Stimulated activated CD8-positive, alpha-beta memory T cell treated with anti-CD3 and anti-CD28 coated beads, Interleukin-7, amount 100 ng/mL, for 24 hours (primary cell): ENCODE data around the gene EPB41L4A.

Experiments
- DNase-seq: peaks from one replicate; pipeline ENCODE4 v3.0.0-alpha.2; 2020; ENCODE audit warnings: low read depth

The EPB41L4A gene

DNA sequence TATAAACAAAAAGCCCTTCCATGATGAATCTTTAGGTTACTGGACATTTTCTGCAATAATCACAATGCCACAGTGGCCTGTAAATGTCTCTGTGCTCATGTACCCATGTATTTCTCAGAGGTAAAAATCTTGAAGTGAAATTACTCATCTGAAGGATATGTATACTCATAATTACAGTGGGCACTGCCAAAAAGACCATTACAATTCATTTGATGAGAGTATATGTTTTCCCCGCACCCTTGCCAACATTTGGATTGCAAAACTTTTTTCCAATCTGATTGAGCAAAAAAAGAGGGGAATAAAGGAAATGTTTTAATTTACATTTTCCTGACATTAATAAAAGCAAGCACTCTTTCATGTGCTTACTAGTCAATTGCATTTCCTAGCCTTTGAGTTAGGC, 110.5 kb downstream of the EPB41L4A start:
- no peak for DNase-seq

GRCh38 chr5:112306956-112307355, 112.1 kb downstream of the EPB41L4A start:
- DNase-seq, result no peak

- DNase-seq, result no peak
Measured at GRCh38 chr5:112304743-112305142, 114.3 kb downstream of the EPB41L4A start.

DNA sequence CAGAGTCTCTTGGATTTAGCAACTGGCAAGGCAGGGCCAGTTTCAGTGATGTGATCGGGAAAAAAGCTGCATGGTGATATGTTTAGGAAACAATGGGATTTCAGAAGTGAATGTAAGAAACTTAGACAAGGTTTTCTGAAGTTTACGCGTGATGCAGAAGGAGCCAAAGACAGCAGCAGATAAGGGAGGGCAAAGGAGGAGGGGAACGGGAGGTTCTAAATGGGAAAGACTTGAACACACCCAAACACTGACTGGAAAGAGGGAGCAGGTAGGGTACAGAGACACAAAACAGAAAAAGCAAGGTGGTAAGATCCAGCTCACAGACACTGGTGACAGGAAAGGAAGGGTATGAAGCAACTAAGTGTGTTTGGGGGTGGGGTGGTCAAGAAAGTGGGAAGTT, 115.4 kb downstream of the EPB41L4A start:
- no peak for DNase-seq

DNA sequence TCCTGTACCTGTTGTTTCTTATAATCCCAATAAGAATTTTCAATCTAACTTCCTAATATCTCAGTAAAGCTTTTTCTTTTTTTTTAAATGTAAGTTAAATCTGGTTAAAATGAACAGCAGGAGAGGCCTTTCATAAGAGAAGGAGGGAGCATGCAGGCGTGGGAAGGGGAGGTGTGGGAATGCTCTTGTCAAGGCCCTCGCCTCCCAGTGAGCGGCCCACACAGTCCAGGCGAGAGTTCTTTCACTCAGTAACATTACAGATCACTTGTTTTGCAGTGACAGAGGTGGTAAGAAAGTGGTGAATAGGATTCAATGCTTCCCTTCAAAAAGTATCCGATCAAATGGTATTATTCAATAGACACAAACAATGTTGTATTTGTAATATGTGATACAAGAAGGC, 125.0 kb downstream of the EPB41L4A start:
- no peak for DNase-seq

GRCh38 chr5:112293587-112293986, 125.5 kb downstream of the EPB41L4A start:
- no peak for DNase-seq

- no peak for DNase-seq
Measured at GRCh38 chr5:112290691-112291090, 128.4 kb downstream of the EPB41L4A start.

GRCh38 chr5:112289465-112289864, 129.6 kb downstream of the EPB41L4A start:
- DNase-seq, result no peak

DNA sequence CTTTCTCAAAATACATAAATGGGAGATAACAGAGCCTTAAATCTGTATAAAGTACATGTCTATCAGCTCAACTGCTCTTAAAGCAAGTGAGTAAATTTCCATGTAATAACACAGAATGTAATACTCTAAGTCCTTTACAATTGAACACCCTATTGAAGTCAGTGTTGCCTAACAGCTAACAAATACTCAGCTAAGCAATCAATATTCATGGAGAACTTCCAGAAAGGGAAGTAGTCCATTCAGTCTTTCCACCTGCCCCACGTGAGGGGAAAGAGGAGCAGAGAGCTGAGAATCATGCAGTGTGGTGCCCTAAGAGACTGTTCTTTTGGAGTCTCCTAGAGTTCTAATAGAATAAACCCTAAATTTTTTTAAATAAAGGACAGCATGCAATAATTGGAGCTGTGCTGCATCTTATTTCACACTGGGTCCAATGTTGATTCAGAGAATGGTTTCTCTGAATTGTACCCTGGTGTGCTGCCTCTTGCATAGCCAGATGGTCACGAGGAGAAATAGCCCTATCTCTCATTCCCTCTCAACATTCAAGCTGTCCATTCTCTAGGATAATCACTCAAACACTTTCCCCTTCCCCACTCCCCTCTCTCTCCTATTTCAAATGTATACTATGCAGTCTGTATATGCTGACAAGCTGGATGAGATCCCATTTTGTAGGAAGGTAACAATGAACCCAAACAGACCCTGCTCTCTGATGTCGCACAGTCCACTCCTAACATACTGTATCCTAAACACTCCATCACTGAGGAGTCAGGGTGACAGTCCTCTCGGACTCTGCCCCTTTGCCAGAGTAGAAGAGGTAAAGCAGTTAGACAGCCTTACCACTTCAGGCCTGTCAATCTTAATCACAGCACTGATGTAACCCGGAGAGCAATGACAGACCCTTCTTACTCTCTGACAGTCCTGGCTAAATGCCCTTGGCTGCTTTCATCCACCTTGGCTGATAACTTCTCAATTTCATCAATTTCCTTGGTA, 134.8 kb downstream of the EPB41L4A start:
- no peak for DNase-seq

GRCh38 chr5:112283034-112283582, 136.0 kb downstream of the EPB41L4A start:
- no peak for DNase-seq

DNA sequence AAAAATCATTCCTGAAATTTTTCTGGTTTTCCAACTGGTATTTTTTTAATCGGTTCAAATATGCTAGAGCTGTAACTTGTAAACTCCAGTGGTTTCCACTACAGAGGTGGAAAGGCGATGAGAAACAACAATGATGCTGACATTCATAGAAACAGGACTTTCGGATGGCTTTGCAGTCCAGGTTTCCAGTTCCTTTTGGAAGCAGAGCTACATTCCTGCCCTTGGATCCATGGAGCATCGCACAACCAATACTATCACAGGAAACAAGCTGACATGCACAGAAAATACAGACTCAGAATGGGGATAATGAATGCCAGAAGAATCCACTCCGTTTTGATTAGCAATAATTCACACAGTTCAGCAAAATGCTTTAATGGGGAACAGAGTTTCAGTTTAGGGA, 140.0 kb downstream of the EPB41L4A start:
- no peak for DNase-seq

GRCh38 chr5:112276991-112277390, 142.1 kb downstream of the EPB41L4A start:
- DNase-seq, result no peak

GRCh38 chr5:112275671-112276070, 143.4 kb downstream of the EPB41L4A start:
- no peak for DNase-seq

DNA sequence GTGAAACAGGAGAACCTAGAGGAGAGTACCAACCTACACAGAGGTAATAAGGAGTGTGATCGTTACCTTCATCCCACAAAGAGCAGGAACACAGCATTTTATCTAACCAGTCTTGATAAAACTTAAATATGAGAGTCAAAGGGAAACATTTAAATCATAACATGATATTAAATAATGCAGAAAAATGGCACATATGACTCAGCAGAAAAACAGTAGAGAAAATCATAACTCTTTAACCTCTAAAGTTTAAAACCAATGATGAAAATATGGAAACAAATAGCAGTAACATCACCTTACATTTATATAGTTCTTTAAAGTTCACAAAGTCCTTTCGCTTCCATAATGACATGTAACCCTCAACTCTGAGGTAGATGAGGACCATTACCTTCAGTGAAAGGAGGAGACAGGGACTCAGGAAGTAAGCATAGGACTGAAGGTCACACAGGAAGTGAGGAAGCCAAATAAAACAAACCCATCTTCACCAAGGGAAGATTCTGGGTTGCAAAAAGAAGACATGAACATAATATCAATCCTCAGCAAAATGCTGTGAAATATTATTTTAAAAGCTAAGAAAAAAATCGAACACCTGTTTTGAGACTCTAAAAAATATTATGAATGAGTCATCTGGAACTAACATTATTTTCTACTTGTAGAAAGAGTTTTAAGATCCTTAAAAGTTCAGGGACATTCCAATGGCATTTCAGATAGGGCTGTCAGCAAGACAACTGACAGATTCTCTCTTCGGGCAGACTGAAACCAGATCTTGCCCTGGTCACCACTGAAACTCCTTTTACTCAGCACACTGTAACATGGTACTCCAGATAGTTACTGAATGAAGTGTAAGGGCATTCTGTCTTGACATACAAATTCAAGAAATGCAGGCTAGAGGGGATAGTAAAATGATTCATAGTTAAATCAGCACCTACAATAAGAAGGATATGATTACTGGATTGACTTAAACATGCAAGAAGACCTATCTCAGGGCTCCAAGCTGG, 148.5 kb downstream of the EPB41L4A start:
- no peak for DNase-seq

DNA sequence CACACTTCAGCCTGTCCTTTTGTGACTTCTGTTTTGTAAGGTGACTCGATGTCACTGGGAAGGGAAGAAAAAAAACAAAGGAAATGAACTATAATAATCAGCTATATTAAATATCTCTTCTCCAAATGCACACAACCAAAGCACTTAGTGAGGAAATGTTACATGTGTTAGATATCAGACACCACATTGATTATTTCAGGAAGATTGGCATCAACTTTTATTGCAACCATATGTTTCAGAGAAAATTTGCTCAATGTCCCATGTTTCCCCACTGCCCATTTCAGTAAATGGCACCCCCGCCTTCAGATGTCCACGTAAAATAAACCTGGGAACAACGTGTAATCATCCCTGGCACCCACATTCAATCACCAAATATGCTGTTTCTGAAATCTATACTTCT, 151.8 kb downstream of the EPB41L4A start:
- no peak for DNase-seq

GRCh38 chr5:112264666-112265065, 154.4 kb downstream of the EPB41L4A start:
- DNase-seq, result no peak

GRCh38 chr5:112264151-112264550, 154.9 kb downstream of the EPB41L4A start:
- no peak for DNase-seq

DNA sequence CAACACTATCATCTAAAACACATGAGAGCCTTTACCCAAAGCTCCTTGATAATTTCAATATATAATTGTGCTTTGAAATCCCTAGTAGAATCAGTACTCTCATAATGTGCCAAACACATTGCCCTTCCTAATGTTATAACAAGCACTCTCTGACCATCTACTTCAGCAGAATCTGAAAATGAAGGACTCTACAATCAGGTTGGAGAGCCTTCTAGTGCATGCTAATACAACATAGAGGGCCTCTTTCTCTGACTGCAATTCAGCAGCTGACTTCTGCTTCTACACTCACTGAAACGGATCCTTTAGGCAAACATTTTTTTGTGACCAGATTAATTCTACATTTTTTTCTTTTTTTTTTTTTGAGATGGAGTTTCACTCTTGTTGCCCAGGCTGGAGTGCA, 155.6 kb downstream of the EPB41L4A start:
- no peak for DNase-seq

- no peak for DNase-seq
Measured at GRCh38 chr5:112258571-112258970, 160.5 kb downstream of the EPB41L4A start.

DNA sequence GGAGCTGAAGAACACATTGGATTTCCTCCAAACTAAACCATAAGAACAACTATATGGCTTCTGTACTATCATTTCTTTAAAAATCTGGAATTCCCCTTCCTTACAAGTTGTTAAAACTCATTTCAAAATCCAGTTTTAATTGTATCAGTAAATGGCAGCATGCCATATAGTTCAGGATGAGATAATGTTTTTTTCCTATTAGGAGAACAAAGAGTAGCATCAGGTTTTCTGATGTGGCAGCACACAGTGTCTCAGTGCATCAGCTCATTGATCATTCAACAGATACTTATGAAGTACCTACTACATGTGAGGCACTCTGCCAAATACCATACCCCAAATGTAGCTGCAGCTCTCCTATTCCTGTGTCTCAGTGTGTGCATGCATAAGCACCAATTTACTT, 161.1 kb downstream of the EPB41L4A start:
- DNase-seq, result no peak

GRCh38 chr5:112257005-112257404, 162.1 kb downstream of the EPB41L4A start:
- no peak for DNase-seq

DNA sequence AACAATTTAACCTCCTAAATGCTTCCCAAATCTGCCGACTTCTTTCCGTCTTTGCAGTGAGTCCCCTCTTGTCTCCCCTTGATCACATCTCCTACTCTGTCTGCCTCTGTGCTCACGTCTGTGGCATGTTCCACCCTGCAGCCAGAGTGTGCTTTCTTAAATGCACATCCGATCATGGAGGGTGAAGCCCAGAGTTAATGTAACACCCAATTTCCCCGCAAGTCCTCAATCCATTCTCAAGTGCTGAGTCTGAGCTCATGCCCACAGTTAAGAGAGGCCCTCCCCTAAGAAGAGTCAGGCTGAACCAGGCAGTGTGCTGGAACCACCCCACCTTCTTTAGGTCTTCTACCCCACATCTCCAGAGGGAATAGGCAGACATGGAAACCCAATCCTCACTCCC, 164.8 kb downstream of the EPB41L4A start:
- no peak for DNase-seq
